ENCODE results near the gene CWC27.

DNA sequence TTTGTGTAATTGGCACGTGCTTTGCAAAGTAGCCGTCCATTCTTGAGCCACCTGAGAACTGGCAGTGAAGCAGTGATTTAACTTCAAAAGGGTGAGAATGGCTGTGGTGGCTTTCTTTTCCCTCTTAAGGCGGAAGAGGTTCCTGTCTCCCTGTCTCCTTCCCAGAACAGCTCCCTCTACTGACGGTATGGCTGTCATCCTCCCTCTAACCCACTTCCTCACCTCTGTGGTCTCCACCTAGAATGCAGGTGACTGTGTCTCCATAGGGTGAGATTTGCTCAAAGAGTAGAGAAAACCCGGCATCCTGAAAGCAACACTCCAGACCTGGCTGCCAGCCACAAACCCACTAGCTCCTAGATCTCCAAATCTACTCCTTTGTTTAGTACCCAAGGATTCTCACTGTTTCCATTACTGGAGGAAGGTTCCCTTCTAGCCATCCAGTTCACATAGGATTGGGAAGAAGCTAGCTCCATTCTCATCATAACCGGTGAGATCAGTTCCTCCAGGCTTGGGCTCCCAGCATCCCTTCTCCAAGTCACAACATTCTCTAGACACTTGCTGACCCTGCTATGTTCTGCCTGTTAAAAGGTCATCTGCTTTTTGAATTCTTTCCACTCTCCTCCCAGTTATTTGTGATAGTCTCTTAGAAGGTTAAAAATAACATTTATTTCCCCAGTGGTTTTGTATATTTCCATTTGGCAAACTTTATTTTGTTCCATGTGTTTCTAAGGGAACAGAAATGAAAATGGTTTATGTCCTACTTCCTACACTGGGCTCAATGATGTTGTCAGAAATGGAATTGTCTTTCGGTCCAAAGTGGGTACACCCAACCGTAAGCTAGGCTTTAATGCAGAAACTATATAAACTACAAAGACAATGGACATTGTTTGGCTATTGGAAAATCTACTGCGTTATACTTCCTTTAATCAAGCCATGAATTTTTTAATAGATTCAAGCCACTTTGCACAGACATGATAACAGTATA lies 269.4 kb downstream of the CWC27 start:
- TF ChIP-seq, protein P1, sequence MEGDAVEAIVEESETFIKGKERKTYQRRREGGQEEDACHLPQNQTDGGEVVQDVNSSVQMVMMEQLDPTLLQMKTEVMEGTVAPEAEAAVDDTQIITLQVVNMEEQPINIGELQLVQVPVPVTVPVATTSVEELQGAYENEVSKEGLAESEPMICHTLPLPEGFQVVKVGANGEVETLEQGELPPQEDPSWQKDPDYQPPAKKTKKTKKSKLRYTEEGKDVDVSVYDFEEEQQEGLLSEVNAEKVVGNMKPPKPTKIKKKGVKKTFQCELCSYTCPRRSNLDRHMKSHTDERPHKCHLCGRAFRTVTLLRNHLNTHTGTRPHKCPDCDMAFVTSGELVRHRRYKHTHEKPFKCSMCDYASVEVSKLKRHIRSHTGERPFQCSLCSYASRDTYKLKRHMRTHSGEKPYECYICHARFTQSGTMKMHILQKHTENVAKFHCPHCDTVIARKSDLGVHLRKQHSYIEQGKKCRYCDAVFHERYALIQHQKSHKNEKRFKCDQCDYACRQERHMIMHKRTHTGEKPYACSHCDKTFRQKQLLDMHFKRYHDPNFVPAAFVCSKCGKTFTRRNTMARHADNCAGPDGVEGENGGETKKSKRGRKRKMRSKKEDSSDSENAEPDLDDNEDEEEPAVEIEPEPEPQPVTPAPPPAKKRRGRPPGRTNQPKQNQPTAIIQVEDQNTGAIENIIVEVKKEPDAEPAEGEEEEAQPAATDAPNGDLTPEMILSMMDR (IDR thresholded peaks at IDR 0.05): peak in 2 of 3 experiments; percentile 11 to 28
- no peak for TF ChIP-seq POLR2A (IDR thresholded peaks at IDR 0.05; ENCODE audit: low read depth)
- TF ChIP-seq EP300 (IDR thresholded peaks at IDR 0.05): no peak

Data from esophagus muscularis mucosa (tissue), 4 donors.